NT2/D1 (cell line): ENCODE measurements around the gene BCKDHA.

ENCODE experiments used
- SUZ12 ChIP-seq: IDR thresholded peaks from 2 replicates; pipeline ENCODE4 v1.6.1; 2011; ENCODE audit not compliant: insufficient read length, insufficient read depth; ENCODE audit errors: extremely low read depth
- YY1 ChIP-seq: IDR thresholded peaks from 2 replicates; pipeline ENCODE4 v1.6.1; 2011; ENCODE audit not compliant: insufficient read length, insufficient read depth
- ZNF274 ChIP-seq: IDR thresholded peaks from 2 replicates; pipeline ENCODE4 v1.6.1; 2011; ENCODE audit warnings: mild to moderate bottlenecking, low read depth, low read length

GRCh38 chr19:41350735-41351338 is 46.8 kb upstream of the BCKDHA start:
- TF ChIP-seq ZNF274 (no peak), YY1 (no peak), SUZ12 (no peak)
